HepG2 (cell line): ENCODE measurements around the gene NEMF. TPM values are rescaled to one million over a fixed set of nuclear protein-coding genes. Genes with fewer than 3 reads are reported as not detected.

ENCODE experiments used
- ADNP ChIP-seq: sonication (generic); formaldehyde crosslinking; IDR thresholded peaks from 2 replicates; pipeline ENCODE4 v1.4.0; 2020; ENCODE audit warnings: missing genetic modification reagents
- ARNT ChIP-seq: fragments of 450-650 bp; IDR thresholded peaks from 2 replicates; pipeline ENCODE4 v1.6.1; 2017
- BATF2 ChIP-seq: sonication (generic); formaldehyde crosslinking; IDR thresholded peaks from 2 replicates; pipeline ENCODE4 v1.8.0; 2022; ENCODE audit warnings: mild to moderate bottlenecking, missing genetic modification reagents, moderate library complexity
- CERS6 ChIP-seq: sonication (generic); formaldehyde crosslinking; IDR thresholded peaks from 2 replicates; pipeline ENCODE4 v1.5.0; 2020; ENCODE audit warnings: missing genetic modification reagents
- DPF2 ChIP-seq: sonication (generic); formaldehyde crosslinking; IDR thresholded peaks from 2 replicates; pipeline ENCODE4 v1.4.0; 2020; ENCODE audit warnings: mild to moderate bottlenecking, low read depth, missing genetic modification reagents, borderline replicate concordance
- EHMT2 ChIP-seq: fragments of 200-600 bp; sonication (generic); IDR thresholded peaks from 2 replicates; pipeline ENCODE4 v1.7.0; 2017; ENCODE audit warnings: antibody characterized with exemption, low read depth, low read length, borderline replicate concordance
- HES4 ChIP-seq: sonication (generic); formaldehyde crosslinking; IDR thresholded peaks from 2 replicates; pipeline ENCODE4 v1.9.0; 2021; ENCODE audit warnings: mild to moderate bottlenecking, missing genetic modification reagents, borderline replicate concordance
- HNRNPK ChIP-seq: fragments of 200-400 bp; formaldehyde crosslinking; IDR thresholded peaks from 2 replicates; pipeline ENCODE4 v1.6.1; 2018; ENCODE audit warnings: low read length, low read depth, moderate library complexity, mild to moderate bottlenecking; ENCODE audit not compliant: poor library complexity, severe bottlenecking
- KLF13 ChIP-seq: sonication (generic); formaldehyde crosslinking; IDR thresholded peaks from 2 replicates; pipeline ENCODE4 v1.4.0; 2020; ENCODE audit warnings: mild to moderate bottlenecking, missing genetic modification reagents
- KLF15 ChIP-seq: sonication (generic); formaldehyde crosslinking; IDR thresholded peaks from 2 replicates; pipeline ENCODE4 v1.8.1; 2023; ENCODE audit warnings: borderline replicate concordance, mild to moderate bottlenecking, inconsistent platforms, missing genetic modification reagents, mixed read lengths
- NFE2L1 ChIP-seq: sonication (generic); formaldehyde crosslinking; IDR thresholded peaks from 2 replicates; pipeline ENCODE4 v1.4.0; 2020; ENCODE audit warnings: missing genetic modification reagents, mild to moderate bottlenecking, borderline replicate concordance
- NR2F2 ChIP-seq: IDR thresholded peaks from 2 replicates; pipeline ENCODE4 v1.6.1; 2012; ENCODE audit warnings: low read depth, inconsistent platforms, borderline replicate concordance
- NR2F6 ChIP-seq, 2 experiments: IDR thresholded peaks; 2 replicates each; pipeline ENCODE4 v1.6.1; 2016; ENCODE audit warnings: antibody characterized with exemption in 1 of 2, mild to moderate bottlenecking in 1 of 2
- POLR2AphosphoS2 ChIP-seq: IDR thresholded peaks from 2 replicates; pipeline ENCODE4 v1.6.1; 2011; ENCODE audit warnings: low read depth, low read length, improper control_type of control experiment
- PTBP1 ChIP-seq: fragments of 200-400 bp; formaldehyde crosslinking; IDR thresholded peaks from 2 replicates; pipeline ENCODE4 v1.6.1; 2018; ENCODE audit warnings: low read length, low read depth; ENCODE audit not compliant: poor library complexity, severe bottlenecking
- RELA ChIP-seq: sonication (generic); formaldehyde crosslinking; IDR thresholded peaks from 2 replicates; pipeline ENCODE4 v1.4.0; 2020; ENCODE audit warnings: missing genetic modification reagents
- SMAD3 ChIP-seq: sonication (generic); formaldehyde crosslinking; IDR thresholded peaks from 2 replicates; pipeline ENCODE4 v1.4.0; 2020; ENCODE audit warnings: missing genetic modification reagents
- SOX13 ChIP-seq, 3 experiments: fragments of 450-650 bp in 1 of 3; sonication (generic) in 1 of 3; formaldehyde crosslinking in 1 of 3; IDR thresholded peaks in 2 of 3; conservative IDR thresholded peaks in 1 of 3; 2 replicates each; pipeline versions ENCODE4 v1.5.0 to v1.6.1; 2016 to 2020; ENCODE audit warnings: antibody characterized with exemption in 1 of 3, mild to moderate bottlenecking in 1 of 3, missing compliant biosample characterization in 1 of 3, missing genetic modification reagents in 1 of 3, moderate library complexity in 1 of 3
- SOX6 ChIP-seq, 2 experiments: fragments of 450-650 bp in 1 of 2; sonication (generic) in 1 of 2; formaldehyde crosslinking in 1 of 2; IDR thresholded peaks; 2 replicates each; pipeline versions ENCODE4 v1.4.0 to v1.6.1; 2017 to 2020; ENCODE audit warnings: antibody characterized with exemption in 1 of 2, mild to moderate bottlenecking in 1 of 2, missing genetic modification reagents in 1 of 2
- SRF ChIP-seq: IDR thresholded peaks from 2 replicates; pipeline ENCODE4 v1.6.1; 2011; ENCODE audit warnings: mild to moderate bottlenecking, low read depth, low read length, moderate library complexity
- SRSF9 ChIP-seq: fragments of 200-400 bp; formaldehyde crosslinking; IDR thresholded peaks from 2 replicates; pipeline ENCODE4 v1.6.1; 2018; ENCODE audit warnings: borderline replicate concordance, mild to moderate bottlenecking, low read depth, low read length; ENCODE audit not compliant: insufficient read depth, poor library complexity, severe bottlenecking
- WIZ ChIP-seq: sonication (generic); formaldehyde crosslinking; IDR thresholded peaks from 2 replicates; pipeline ENCODE4 v1.5.1; 2020; ENCODE audit warnings: mild to moderate bottlenecking, missing genetic modification reagents
- ZBTB7A ChIP-seq: sonication (generic); formaldehyde crosslinking; IDR thresholded peaks from 2 replicates; pipeline ENCODE4 v1.8.0; 2022; ENCODE audit warnings: mild to moderate bottlenecking, missing genetic modification reagents
- ZBTB8A ChIP-seq: sonication (generic); formaldehyde crosslinking; IDR thresholded peaks from 2 replicates; pipeline ENCODE4 v1.4.0; 2020; ENCODE audit warnings: mild to moderate bottlenecking, low read depth, missing genetic modification reagents, borderline replicate concordance
- ZFP36 ChIP-seq: fragments of 150-350 bp; IDR thresholded peaks from 2 replicates; pipeline ENCODE4 v1.6.1; 2018; ENCODE audit warnings: borderline replicate concordance, low read length, low read depth; ENCODE audit not compliant: partially characterized antibody
- ZNF317 ChIP-seq: sonication (generic); formaldehyde crosslinking; IDR thresholded peaks from 2 replicates; pipeline ENCODE4 v1.5.0; 2020; ENCODE audit warnings: mild to moderate bottlenecking, missing genetic modification reagents
- ZNF383 ChIP-seq: sonication (generic); formaldehyde crosslinking; IDR thresholded peaks from 2 replicates; pipeline ENCODE4 v1.4.0; 2020; ENCODE audit warnings: missing genetic modification reagents, mild to moderate bottlenecking, borderline replicate concordance
- ZNF468 ChIP-seq: sonication (generic); formaldehyde crosslinking; IDR thresholded peaks from 2 replicates; pipeline ENCODE4 v1.8.0; 2022; ENCODE audit warnings: mild to moderate bottlenecking, moderate library complexity, missing genetic modification reagents
- ZNF552 ChIP-seq: sonication (generic); formaldehyde crosslinking; IDR thresholded peaks from 2 replicates; pipeline ENCODE4 v1.9.0; 2022; ENCODE audit warnings: missing genetic modification reagents, mild to moderate bottlenecking, borderline replicate concordance
- ZSCAN12 ChIP-seq: sonication (generic); formaldehyde crosslinking; IDR thresholded peaks from 2 replicates; pipeline ENCODE4 v1.9.0; 2021; ENCODE audit warnings: mild to moderate bottlenecking, missing genetic modification reagents
- polyA plus RNA-seq, 8 experiments: library from polyadenylated mRNA; depleted of rRNA in 3 of 8; stranded (reverse) in 7 of 8; unstranded in 1 of 8; fragments of >200 nt; fragmentation: Illumina TruSeq in 4 of 8; extraction: Trizol in 4 of 8; gene quantifications; 2 replicates each; pipeline versions ENCODE4 v1.2.1 to v1.2.3, GENCODE V29; 2011 to 2016; ENCODE audit warnings: low read depth in 4 of 8, missing spikeins in 1 of 8, mixed read lengths in 1 of 8; ENCODE audit not compliant: insufficient read depth in 1 of 8
- total RNA-seq, 5 experiments: library from RNA; depleted of rRNA; stranded (reverse); fragments of >200 nt; fragmentation: Illumina TruSeq; extraction: Trizol; gene quantifications; 2 replicates each; pipeline ENCODE4 v1.2.3, GENCODE V29; 2016; ENCODE audit warnings: low read depth in 1 of 5

The NEMF gene
- total and polyA plus RNA-seq, 2 of the 13 experiments (the other 11 are each of a cell fraction or from before 2014, with no cell fraction given): 21.3 to 57.9 TPM

- TF ChIP-seq SOX13 (IDR thresholded peaks at IDR 0.05): no peak
- no peak for TF ChIP-seq SOX13 (CRISPR knock-in tag; conservative IDR thresholded peaks at IDR 0.05 in 1 of 2, IDR thresholded peaks at IDR 0.05 in 1 of 2)
- TF ChIP-seq CERS6 (CRISPR knock-in tag): no peak
- TF ChIP-seq NR2F2: no peak
- no peak; the same call in 1 of the 2 replicates for TF ChIP-seq KLF13 (CRISPR knock-in tag)
- TF ChIP-seq SOX6 (IDR thresholded peaks at IDR 0.05): no peak
- peak; percentile 83 for TF ChIP-seq SOX6 (CRISPR knock-in tag; IDR thresholded peaks at IDR 0.05)
- TF ChIP-seq WIZ (CRISPR knock-in tag): 0 out of 2 replicates have a peak, but pooled peaks have one; percentile 63
- TF ChIP-seq SRF: no peak
- TF ChIP-seq DPF2: no peak
- no peak for TF ChIP-seq SRSF9
- no peak for TF ChIP-seq ARNT
- no peak for TF ChIP-seq EHMT2
- peak; percentile 45; the same call in 1 of the 2 replicates for TF ChIP-seq SMAD3 (CRISPR knock-in tag)
- TF ChIP-seq ZNF383: peak; percentile 97
- peak; percentile 76 for TF ChIP-seq HNRNPK
- TF ChIP-seq NFE2L1: no peak
- TF ChIP-seq POLR2AphosphoS2: no peak
- peak; percentile 89 for TF ChIP-seq ZNF317 (CRISPR knock-in tag)
- peak; percentile 95 for TF ChIP-seq ZBTB8A
- no peak for TF ChIP-seq ZBTB7A
- no peak for TF ChIP-seq ZNF552 (CRISPR knock-in tag)
- no peak for TF ChIP-seq NR2F6 (IDR thresholded peaks at IDR 0.05)
- no peak; the same call in 1 of the 2 replicates for TF ChIP-seq NR2F6 (CRISPR knock-in tag; IDR thresholded peaks at IDR 0.05)
- TF ChIP-seq ZNF468 (CRISPR knock-in tag): no peak
- no peak for TF ChIP-seq KLF15 (CRISPR knock-in tag)
- TF ChIP-seq ADNP (CRISPR knock-in tag): no peak
- TF ChIP-seq ZSCAN12 (CRISPR knock-in tag): no peak
- TF ChIP-seq BATF2 (CRISPR knock-in tag): peak; percentile 81; the same call in 1 of the 2 replicates
- TF ChIP-seq ZFP36: no peak
- no peak for TF ChIP-seq RELA (CRISPR knock-in tag)
- TF ChIP-seq HES4: peak; percentile 53; the same call in 1 of the 2 replicates
- TF ChIP-seq PTBP1: peak; percentile 8
Measured at GRCh38 chr14:49892636-49893308, 40.2 kb upstream of the NEMF start, which contains the start of gene ARF6 (continued).
